HL-60 (cell line): ENCODE results near the gene UBE2L6.

Source experiments
- CTCF ChIP-seq: IDR thresholded peaks from one replicate; pipeline ENCODE4 v1.5.1; 2011; ENCODE audit warnings: low read length, control low read depth, inconsistent platforms; ENCODE audit not compliant: insufficient read depth
- POLR2AphosphoS5 ChIP-seq: IDR thresholded peaks from 2 replicates; pipeline ENCODE4 v1.6.1; 2012; ENCODE audit warnings: low read depth
- REST ChIP-seq: IDR thresholded peaks from 2 replicates; pipeline ENCODE4 v1.6.1; 2012; ENCODE audit warnings: low read depth; ENCODE audit not compliant: insufficient replicate concordance

- no peak for TF ChIP-seq POLR2AphosphoS5
- TF ChIP-seq CTCF = no peak
- no peak for TF ChIP-seq REST
Observed at GRCh38 chr11:57511741-57512430, 55.6 kb downstream of the UBE2L6 start.
